GM18511 (cell line): ENCODE data around the gene SP2.

Experiments used
- ATAC-seq: cut with Tn5 transposase; IDR thresholded peaks from one replicate; pipeline ENCODE4 v1.9.1; 2021; ENCODE audit warnings: mild to moderate bottlenecking, moderate library complexity; ENCODE audit not compliant: unreplicated experiment

Gene SP2

DNA sequence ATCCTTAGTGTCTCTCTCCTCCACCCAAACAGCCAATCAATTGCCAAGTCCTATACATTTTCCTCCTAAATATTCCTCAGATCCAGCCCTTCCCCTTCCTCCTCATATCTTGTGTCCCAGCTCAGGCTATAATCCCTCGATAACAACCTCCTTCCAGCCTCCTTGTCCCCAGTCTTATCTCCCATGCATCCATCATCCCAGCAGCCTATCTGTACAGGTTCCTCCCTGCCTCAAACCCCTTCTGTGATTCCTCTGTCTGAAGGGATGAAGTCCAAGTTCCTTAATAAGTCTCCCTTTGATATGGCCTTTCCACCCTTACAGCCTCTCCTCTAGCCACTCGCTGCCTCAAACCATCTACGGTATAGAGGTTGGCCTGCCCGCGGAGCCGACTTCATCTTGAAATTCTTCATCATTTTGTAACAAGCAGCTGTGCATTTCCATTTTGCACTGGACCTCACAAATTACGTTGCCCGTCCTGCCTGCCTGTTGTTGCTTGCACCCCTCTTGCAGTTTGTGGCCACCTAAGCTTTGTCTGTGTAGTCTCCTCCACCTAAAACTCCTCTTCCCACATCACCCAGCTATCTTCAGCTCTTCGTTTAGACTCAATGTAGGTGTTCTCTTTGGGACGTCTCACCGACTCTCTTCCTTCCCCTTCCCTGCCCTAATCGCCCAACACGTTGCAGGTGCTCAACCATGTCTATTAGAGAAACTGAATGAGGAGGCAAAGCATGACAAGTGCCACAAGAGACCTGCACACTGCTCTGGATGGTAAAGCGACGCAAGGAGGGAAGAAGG lies 74.1 kb downstream of the SP2 start:
- no peak for ATAC-seq

GRCh38 chr17:47970725-47971499 lies 74.9 kb downstream of the SP2 start, which contains the start of gene CDK5RAP3:
Gene CDK5RAP3 (plus strand): TSS chr17:47971113. CDS start chr17:47971147, 34 bp downstream.
- peak; percentile 95 for ATAC-seq

DNA sequence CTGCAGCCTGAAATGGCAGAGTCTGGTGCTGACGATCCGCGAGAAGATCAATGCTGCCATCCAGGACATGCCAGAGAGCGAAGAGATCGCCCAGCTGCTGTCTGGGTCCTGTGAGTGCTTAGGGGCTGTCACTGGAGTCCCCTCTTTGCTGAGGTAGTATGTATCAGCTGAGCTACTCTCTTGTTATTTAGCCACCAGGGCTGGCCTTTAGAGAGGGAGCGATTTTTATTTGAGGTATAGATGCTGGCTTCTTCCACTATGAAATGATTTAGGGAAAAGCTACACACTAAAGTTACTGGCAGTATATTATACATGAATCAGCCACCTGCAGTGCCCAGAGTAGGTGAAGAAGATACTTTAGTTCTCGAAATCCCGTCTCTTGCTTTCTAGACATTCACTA lies 77.5 kb downstream of the SP2 start:
- no peak for ATAC-seq

GRCh38 chr17:47975189-47975822 lies 79.3 kb downstream of the SP2 start:
- no peak for ATAC-seq

DNA sequence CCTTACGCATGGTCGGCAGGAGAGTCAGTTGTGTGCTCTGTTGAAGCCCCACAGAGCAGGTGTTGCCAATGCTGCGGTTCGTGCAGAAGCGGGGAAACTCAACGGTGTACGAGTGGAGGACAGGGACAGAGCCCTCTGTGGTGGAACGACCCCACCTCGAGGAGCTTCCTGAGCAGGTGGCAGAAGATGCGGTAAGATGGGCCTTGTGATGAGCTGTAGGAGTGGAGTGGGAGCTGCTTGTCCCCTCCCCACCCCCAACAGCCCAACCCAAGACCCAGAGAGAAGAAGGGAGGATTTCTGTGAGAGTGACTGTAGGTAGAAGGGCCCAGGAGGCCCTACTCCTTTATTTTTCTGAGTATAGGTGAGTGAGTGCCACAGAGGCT lies 79.8 kb downstream of the SP2 start:
- ATAC-seq, result no peak

DNA sequence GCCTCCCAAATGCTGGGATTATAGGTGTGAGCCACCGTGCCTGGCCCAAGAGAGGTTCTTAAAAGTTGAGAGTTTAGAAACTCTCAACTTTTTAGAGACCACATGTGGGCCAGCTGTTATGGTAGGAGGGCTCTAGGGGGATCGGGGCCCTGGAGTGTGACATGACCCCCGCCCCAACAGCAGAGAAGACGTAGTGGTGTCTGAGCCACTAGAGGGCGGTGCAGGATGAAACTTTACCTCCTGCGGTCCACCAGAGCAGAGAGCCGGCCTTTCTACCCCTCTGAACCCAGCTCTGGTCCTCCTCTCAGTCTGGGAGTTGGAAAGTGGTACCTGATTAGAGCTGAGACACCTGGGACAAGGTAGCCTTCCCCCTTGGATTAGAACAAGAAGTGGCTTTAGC lies 82.3 kb downstream of the SP2 start:
- ATAC-seq, result no peak
